Esophagus muscularis mucosa (tissue), 3 donors: Measurements from ENCODE around the gene TPRKB.

ENCODE experiments used
- POLR2A ChIP-seq: fragments of 450-650 bp; IDR thresholded peaks from one replicate; pipeline ENCODE4 v1.6.1; 2017; ENCODE audit warnings: antibody characterized with exemption, moderate library complexity, mild to moderate bottlenecking, low read depth
- POLR2AphosphoS5 ChIP-seq, 2 donors: sonication (generic); formaldehyde crosslinking; IDR thresholded peaks; one replicate each; pipeline ENCODE4 v1.6.1; 2017; ENCODE audit warnings: antibody characterized with exemption in 2 of 2
- TF ChIP-seq, protein P1 (sequence below), 3 experiments: fragments of 200-600 bp in 2 of 3; fragments of 450-650 bp in 1 of 3; sonication (generic) in 2 of 3; IDR thresholded peaks; one replicate each; pipeline ENCODE4 v1.5.1; 2017 to 2019; ENCODE audit warnings: antibody characterized with exemption in 3 of 3, mild to moderate bottlenecking in 2 of 3, moderate library complexity in 1 of 3

DNA sequence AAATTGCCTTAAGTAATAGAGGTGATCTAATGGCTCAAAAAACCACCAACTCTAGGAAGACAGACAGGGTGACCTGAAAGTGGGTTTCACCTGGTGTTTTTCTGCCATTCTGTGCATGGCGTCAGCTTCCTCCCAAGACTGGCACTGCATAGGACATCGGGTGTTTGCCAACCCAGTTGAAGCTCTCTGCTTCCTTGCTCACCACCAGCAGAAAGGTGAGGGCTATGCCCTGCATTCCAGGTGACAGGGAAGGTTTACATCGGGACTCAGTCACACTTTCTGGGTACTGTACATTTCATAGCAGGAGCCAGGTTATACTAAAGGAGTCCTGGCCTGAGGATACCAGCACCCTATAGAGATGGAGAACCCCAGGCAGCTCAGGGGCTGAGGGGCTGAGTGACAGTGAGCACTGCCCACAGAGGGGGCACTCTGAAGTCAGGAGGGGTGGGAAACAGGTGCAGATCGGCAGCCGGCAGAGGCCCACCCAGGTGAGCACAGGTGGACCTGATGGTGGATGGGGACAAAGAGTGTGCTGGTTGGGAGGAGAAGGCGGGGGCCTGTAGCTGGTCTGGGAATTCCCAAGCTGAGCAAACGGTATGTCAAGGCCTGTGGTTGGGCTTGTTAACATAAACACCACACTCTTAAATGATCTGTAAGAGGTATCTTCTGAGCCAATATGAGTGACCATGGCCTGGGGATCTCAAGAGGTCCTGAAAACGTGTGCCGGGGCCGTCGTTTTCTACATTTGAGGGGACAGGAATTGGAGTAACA is 18.1 kb downstream of the TPRKB start:
- TF ChIP-seq, protein P1, sequence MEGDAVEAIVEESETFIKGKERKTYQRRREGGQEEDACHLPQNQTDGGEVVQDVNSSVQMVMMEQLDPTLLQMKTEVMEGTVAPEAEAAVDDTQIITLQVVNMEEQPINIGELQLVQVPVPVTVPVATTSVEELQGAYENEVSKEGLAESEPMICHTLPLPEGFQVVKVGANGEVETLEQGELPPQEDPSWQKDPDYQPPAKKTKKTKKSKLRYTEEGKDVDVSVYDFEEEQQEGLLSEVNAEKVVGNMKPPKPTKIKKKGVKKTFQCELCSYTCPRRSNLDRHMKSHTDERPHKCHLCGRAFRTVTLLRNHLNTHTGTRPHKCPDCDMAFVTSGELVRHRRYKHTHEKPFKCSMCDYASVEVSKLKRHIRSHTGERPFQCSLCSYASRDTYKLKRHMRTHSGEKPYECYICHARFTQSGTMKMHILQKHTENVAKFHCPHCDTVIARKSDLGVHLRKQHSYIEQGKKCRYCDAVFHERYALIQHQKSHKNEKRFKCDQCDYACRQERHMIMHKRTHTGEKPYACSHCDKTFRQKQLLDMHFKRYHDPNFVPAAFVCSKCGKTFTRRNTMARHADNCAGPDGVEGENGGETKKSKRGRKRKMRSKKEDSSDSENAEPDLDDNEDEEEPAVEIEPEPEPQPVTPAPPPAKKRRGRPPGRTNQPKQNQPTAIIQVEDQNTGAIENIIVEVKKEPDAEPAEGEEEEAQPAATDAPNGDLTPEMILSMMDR (IDR thresholded peaks at IDR 0.05), result no peak
- TF ChIP-seq POLR2A (no peak), POLR2AphosphoS5 (IDR thresholded peaks at IDR 0.05) (no peak)
